ENCODE results near the gene LRG1. TPM values are rescaled to one million over a fixed set of nuclear protein-coding genes. Genes with fewer than 3 reads are reported as not detected.
"Not testable (repeated sequence)": the region's sequence is repeated elsewhere in the genome, so short reads cannot be mapped to it uniquely, and the experiment has no call there.

LRG1 gene
- total RNA-seq, 1 donor from 2014 or later, result 14.9 TPM

- no peak for TF ChIP-seq CTCF (IDR thresholded peaks at IDR 0.05)
- Histone ChIP-seq H3K27me3 (ENCODE audit: low read depth) (no peaks in the 10 kb centered on the region), H3K4me1 (no peaks in the 10 kb centered on the region), H3K4me3 (peak overlapping the region; percentile 17), H3K27ac (peak overlapping the region; percentile 58), H3K36me3 (peaks cover 3% of the 10 kb centered on the region), H3K9me3 (peaks cover 6% of the 10 kb centered on the region)
- intact Hi-C loops (cut with DNase I), result no loop called here
- no peak for DNase-seq
- ATAC-seq, result no peak
Observed at GRCh38 chr19:4542896-4543841, 3.3 kb upstream of the LRG1 start.

GRCh38 chr19:4541806-4542145 lies 1.9 kb upstream of the LRG1 start:
- H3K36me3 ChIP-seq; intact Hi-C loops (cut with DNase I); DNase-seq; H3K9me3 ChIP-seq; H3K27me3 ChIP-seq (ENCODE audit: low read depth); H3K4me3 ChIP-seq; H3K4me1 ChIP-seq; ATAC-seq; H3K27ac ChIP-seq: not testable (repeated sequence)

GRCh38 chr19:4541114-4541805 lies 1.4 kb upstream of the LRG1 start:
- Histone ChIP-seq H3K4me1 (no peaks in the 10 kb centered on the region), H3K27ac (peak overlapping the region; percentile 67), H3K4me3 (no peak overlapping the region), H3K27me3 (ENCODE audit: low read depth) (peaks cover 4% of the 10 kb centered on the region), H3K9me3 (peaks cover 6% of the 10 kb centered on the region), H3K36me3 (no peaks in the 10 kb centered on the region)
- DNase-seq (no peak), ATAC-seq (peak in 1 of 2 donors; percentile 49)
- intact Hi-C loops (cut with DNase I), result no loop called here
- no peak for TF ChIP-seq CTCF (IDR thresholded peaks at IDR 0.05)

- H3K36me3 ChIP-seq, result no peaks in the 10 kb centered on the region
- peak overlapping the region; percentile 38 for H3K4me3 ChIP-seq
- peaks cover 11% of the 10 kb centered on the region for H3K27me3 ChIP-seq (ENCODE audit: low read depth)
- no peak for ATAC-seq
- DNase-seq, result no peak
- peaks cover 6% of the 10 kb centered on the region for H3K9me3 ChIP-seq
- TF ChIP-seq CTCF (IDR thresholded peaks at IDR 0.05), result no peak
- peaks cover 16% of the 10 kb centered on the region for H3K4me1 ChIP-seq
- intact Hi-C loops (cut with DNase I), result no loop called here
- H3K27ac ChIP-seq, result peak overlapping the region; percentile 67
Observed at GRCh38 chr19:4539169-4539692, 605 bp downstream of the LRG1 start.

GRCh38 chr19:4538601-4538954 lies 1.3 kb downstream of the LRG1 start:
- Histone ChIP-seq H3K36me3 (no peaks in the 10 kb centered on the region), H3K9me3 (peaks cover 6% of the 10 kb centered on the region), H3K4me1 (peaks cover 16% of the 10 kb centered on the region), H3K27me3 (ENCODE audit: low read depth) (peaks cover 11% of the 10 kb centered on the region), H3K4me3 (no peak overlapping the region), H3K27ac (no peak overlapping the region)
- no peak for TF ChIP-seq CTCF (IDR thresholded peaks at IDR 0.05)
- intact Hi-C loops (cut with DNase I), result no loop called here
- DNase-seq (no peak), ATAC-seq (no peak)
